ENCODE measurements around the gene SIX2.
"Not testable (repeated sequence)": the region's sequence is repeated elsewhere in the genome, so short reads cannot be mapped to it uniquely, and the experiment has no call there.

Gene SIX2

GRCh38 chr2:45009303-45009927, at the start of gene SIX2:
Gene SIX2, minus strand, starts transcription at chr2:45009452. Its CDS starts 342 bp downstream, at chr2:45009110.
- DNase-seq (ENCODE audit: low spot score), result peak; percentile 94

DNA sequence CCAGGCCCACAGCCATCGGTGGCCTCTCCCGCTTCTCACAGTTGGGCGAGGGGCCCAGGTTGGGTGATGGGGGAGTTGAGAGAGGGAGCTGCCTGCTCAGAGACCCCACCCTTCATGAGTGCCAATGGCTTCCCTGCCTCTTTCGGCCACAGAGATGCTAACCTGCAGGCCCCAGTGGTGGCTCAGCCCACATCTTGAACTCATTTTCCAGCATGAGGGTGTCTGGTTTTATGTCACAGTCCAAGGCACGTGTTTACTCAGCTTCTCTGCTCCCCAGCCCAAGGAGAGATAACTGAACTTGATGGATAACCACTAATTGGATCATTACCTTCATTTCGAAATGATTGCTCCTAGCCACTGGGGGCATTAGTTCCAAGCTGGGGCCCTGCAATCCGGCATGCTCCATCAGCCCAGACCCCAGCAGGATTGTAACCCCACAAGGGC, 45.9 kb upstream of the SIX2 start:
- DNase-seq (ENCODE audit: low spot score), result no peak

GRCh38 chr2:45053966-45054365, 44.7 kb upstream of the SIX2 start:
- DNase-seq (ENCODE audit: low spot score), result no peak

- DNase-seq (ENCODE audit: low spot score), result no peak
Measured at GRCh38 chr2:45052388-45052928, 43.2 kb upstream of the SIX2 start.

- no peak for DNase-seq (ENCODE audit: low spot score)
Measured at GRCh38 chr2:45049569-45050336, 40.5 kb upstream of the SIX2 start.

DNA sequence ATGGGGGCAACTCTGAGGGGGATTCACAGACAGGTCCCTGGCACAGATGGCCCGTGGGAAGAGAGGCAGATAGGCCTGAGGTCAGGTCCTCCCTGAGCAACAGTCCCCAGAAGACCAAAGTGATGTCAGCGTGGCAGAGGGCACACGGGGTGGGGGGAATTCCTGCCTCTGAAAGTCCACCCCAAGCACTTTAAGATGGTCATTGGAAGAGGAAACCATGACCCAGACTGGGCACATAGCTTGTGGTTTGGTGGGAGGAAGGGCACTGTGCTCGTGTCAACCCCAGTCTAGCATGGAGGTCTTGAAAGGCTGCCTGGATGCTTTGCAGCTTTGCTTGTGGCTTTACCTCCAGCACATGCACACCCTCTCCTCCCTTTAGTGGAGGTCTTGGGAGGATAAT, 38.0 kb upstream of the SIX2 start:
- DNase-seq (ENCODE audit: low spot score), result no peak

DNA sequence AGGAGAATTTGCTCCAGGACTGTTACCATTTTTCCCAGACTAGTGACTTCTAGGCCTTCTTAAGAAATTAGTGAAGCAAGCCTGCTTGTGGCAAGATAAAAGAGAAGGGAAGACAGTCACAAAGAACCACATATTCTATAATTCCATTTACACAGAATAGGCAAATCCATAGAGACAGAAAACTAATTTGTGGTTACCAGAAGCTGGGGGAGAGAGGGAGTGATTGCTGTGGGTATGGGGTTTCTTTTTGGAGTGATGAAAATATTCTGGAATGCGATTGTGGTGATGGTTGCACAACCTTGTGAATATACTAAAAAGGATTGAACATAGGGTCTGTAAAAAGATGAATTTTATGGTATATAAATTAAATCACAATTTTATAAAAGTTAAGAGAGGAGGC, 37.5 kb upstream of the SIX2 start:
- no peak for DNase-seq (ENCODE audit: low spot score)

DNA sequence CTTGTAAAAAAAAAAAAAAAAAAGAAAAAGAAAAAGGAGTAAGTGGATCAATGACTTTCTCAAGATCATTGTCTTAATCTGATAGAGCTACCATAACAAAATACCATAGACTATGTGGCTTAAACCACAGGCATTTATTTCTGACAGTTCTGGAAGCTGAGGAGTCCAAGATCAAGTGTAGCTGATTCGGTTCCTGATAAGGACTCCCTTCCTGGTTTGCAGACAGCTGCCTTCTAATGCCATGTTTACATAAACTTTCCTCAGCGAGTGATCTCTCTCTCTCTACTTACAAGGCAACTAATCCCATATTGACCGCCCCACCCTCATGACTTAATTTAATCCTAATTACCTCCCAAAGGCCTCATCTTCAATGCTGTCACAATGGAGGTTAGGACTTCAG, 36.5 kb upstream of the SIX2 start:
- DNase-seq (ENCODE audit: low spot score), result no peak

- no peak for DNase-seq (ENCODE audit: low spot score)
Measured at GRCh38 chr2:45044916-45045315, 35.7 kb upstream of the SIX2 start.

DNA sequence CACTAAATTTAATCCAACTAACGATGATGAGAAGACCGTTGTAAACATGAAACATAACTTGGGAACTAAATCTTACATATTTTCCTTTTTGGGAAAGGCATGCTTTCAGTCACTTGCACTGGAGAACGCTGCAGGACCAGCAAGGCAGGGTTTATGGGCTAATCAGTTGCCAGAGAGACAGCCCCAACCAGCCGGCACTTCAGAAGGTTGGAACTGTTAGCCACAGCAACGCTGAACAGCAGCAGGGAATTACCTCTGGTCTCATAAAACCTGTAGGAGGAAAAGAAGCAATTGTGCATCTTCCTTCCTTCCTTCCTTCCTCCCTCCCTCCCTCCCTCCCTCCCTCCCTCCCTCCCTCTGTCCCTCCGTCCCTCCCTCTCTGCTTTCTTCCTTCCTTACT, 33.9 kb upstream of the SIX2 start:
- DNase-seq (ENCODE audit: low spot score), result no peak

DNA sequence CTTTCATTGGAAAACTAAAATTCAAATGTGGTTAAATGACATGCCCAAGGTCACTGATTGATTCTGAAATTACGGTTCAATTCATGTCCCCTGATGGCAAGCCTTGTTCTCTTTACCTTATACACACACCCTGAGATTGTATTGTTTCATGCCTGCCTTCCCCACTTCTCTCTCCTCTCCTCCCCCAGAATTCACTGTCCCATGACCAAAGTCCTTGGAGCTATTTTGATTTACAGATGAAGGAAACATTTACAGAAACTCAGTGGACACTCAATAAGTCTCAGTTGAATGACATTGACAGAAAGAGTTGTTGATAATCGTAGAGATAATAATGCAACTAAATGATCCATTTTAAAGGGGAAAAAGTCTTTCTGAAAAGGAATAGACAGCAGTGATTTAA, 33.1 kb upstream of the SIX2 start:
- no peak for DNase-seq (ENCODE audit: low spot score)

- DNase-seq (ENCODE audit: low spot score), result no peak
Measured at GRCh38 chr2:45040786-45041185, 31.5 kb upstream of the SIX2 start.

DNA sequence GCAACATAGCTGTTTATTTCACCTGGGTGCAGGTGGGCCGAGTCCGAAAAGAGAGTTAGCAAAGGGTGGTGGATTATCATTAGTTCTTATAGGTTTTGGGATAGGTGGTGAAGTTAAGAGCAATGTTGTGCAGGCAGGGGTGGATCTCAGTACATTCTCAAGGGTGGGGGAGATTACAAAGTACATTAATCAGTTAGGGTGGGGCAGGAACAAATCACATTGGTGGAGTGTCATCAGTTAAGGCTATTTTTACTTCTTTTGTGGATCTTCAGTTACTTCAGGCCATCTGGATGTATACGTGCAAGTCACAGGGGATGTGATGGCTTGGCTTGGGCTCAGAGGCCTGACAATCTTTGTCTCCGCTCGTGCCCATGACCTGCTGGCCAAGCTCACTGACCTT, 30.6 kb upstream of the SIX2 start:
- DNase-seq (ENCODE audit: low spot score), result not testable (repeated sequence)

DNA sequence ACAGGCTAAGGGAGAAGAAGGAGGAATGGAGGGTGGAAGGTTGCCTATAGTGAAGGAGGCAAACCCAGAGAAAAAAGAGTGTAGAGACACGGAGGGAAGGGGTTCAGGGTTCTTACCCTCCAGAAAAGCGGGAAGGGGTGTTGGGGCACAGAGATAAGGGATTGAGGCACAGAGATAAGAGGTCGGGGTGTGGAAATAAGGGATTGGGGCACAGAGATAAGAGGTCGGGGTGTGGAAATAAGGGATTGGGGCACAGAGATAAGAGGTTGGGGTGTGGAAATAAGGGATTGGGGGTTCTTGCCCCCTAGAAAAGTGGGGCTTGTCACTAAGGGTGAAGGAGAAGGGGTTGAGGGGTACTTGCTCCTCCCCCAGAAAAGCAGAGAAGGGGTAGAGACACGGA, 29.6 kb upstream of the SIX2 start:
- not testable (repeated sequence) for DNase-seq (ENCODE audit: low spot score)

- DNase-seq (ENCODE audit: low spot score), result no peak
Measured at GRCh38 chr2:45033302-45033701, 24.1 kb upstream of the SIX2 start.

- no peak for DNase-seq (ENCODE audit: low spot score)
Measured at GRCh38 chr2:45031028-45031427, 21.8 kb upstream of the SIX2 start.

DNA sequence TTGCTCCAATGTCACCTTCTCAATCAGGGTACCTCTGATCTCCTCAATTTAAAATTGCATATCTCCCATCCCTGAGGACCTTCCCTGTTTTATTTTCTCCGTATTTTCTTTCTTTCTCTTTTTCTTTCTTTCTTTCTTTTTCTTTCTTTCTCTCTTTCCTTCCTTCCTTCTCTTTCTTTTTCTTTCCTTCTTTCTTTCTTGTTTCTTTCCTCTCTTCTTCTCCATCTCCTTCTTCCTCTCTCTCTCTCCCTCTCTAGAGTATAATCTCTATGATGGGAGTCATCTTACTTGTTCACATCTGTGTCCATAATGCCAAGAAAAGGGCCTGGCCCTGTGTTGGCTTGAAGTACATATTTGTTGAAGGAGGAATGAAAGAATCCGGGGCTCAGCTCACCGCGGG, 21.3 kb upstream of the SIX2 start:
- no peak for DNase-seq (ENCODE audit: low spot score)

DNA sequence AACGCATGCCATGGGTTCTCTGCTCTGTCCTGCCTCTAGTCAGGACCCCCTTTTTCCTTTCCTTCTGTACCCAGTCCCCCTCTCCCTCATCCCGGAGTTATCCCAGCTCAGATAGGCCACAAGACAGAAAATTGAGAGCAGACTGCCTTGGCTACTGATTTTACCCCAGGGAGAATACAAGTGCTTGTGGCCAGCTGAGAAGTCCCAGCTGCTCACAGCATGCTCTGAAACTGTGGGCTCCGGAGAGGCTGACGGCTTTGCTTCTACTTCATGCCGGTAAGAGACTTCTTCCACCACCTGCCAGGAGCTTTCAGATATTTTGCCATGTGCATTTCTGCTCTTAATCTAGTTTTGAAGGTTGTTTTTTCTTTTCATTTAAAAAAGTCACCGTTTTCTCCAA, 20.0 kb upstream of the SIX2 start:
- no peak for DNase-seq (ENCODE audit: low spot score)

DNA sequence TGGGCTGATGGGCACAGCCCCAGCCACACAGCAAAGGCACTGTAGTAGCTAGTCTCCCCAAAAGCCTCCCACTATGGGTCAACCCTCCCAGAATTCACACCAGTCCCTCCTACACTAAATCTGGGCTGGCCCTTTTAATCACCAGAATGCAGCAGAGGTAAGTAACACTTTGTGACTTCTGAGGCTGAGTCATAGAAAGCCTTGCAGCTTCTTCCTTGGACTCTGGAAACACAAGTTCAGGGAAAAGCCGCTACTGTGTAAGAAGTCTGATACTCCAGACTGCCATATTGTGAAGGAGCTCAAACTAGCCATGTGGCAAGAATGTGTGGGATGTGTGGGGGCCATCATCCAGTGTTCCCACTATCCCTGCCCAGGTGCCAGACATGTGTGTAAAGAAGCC, 19.0 kb upstream of the SIX2 start:
- DNase-seq (ENCODE audit: low spot score), result no peak

GRCh38 chr2:45026924-45027450, 17.7 kb upstream of the SIX2 start:
- DNase-seq (ENCODE audit: low spot score), result no peak

- DNase-seq (ENCODE audit: low spot score), result no peak
Measured at GRCh38 chr2:45024600-45025291, 15.5 kb upstream of the SIX2 start.

DNA sequence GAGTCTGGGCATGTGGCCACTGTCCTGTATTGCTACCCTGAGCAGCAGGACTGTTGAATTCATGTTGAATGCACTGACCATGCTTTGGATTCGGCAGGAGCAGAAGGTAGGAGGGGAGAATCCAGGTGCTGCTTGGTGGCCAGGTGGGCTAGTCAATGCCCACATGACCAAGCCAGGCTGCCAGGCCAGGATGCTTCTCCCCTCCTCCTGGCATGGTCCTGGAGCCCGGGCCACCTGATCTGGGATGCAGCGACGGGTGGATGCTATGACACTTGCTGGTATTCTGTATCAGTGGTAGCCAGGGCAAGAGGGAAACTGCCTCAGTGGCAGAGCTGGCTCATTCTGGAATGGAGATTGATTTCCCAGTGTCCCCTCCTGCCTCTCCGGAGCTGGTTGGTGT, 14.8 kb upstream of the SIX2 start:
- DNase-seq (ENCODE audit: low spot score), result no peak

GRCh38 chr2:45020439-45020838, 11.2 kb upstream of the SIX2 start:
- no peak for DNase-seq (ENCODE audit: low spot score)

Data from HuH-7 (cell line).